Hepatocyte (in vitro differentiated cells): ENCODE measurements around the gene RGS11. TPM values are rescaled to one million over a fixed set of nuclear protein-coding genes. Genes with fewer than 3 reads are reported as not detected.

ENCODE experiments used
- DNase-seq: peaks from one replicate; pipeline ENCODE4 v3.0.0-alpha.2; 2016; ENCODE audit warnings: low spot score
- H2AFZ ChIP-seq: fragments of 200-600 bp; sonication (generic); 2 replicates; pipeline ENCODE4 v1.6.0; 2016; ENCODE audit warnings: antibody characterized with exemption, mild to moderate bottlenecking
- H3K27ac ChIP-seq: fragments of 200-600 bp; sonication (generic); 2 replicates; pipeline ENCODE4 v1.5.1; 2016; ENCODE audit warnings: mild to moderate bottlenecking
- H3K27me3 ChIP-seq: fragments of 200-600 bp; sonication (generic); 2 replicates; pipeline ENCODE4 v1.6.1; 2016
- H3K36me3 ChIP-seq: fragments of 200-600 bp; sonication (generic); replicated peaks from 2 replicates; pipeline ENCODE4 v1.5.1; 2016; ENCODE audit warnings: low read depth; ENCODE audit not compliant: insufficient read depth
- H3K4me1 ChIP-seq: fragments of 200-600 bp; sonication (generic); 2 replicates; pipeline ENCODE4 v1.5.1; 2016; ENCODE audit warnings: mild to moderate bottlenecking, moderate library complexity; ENCODE audit not compliant: insufficient read depth
- H3K4me2 ChIP-seq: fragments of 200-600 bp; sonication (generic); 2 replicates; pipeline ENCODE4 v1.6.0; 2016
- H3K4me3 ChIP-seq: fragments of 200-600 bp; sonication (generic); 2 replicates; pipeline ENCODE4 v1.5.1; 2016; ENCODE audit warnings: mild to moderate bottlenecking
- H3K79me2 ChIP-seq: fragments of 200-600 bp; sonication (generic); 2 replicates; pipeline ENCODE4 v1.6.0; 2017; ENCODE audit warnings: mild to moderate bottlenecking
- H3K9me2 ChIP-seq: fragments of 200-600 bp; sonication (generic); replicated peaks from 2 replicates; pipeline ENCODE4 v1.6.0; 2017; ENCODE audit warnings: mild to moderate bottlenecking; ENCODE audit not compliant: insufficient read depth
- H3K9me3 ChIP-seq: fragments of 200-600 bp; sonication (generic); 2 replicates; pipeline ENCODE4 v1.5.1; 2016; ENCODE audit warnings: low read depth, mild to moderate bottlenecking
- H4K20me1 ChIP-seq: fragments of 200-600 bp; sonication (generic); 2 replicates; pipeline ENCODE4 v1.6.0; 2016; ENCODE audit warnings: mild to moderate bottlenecking; ENCODE audit not compliant: insufficient read depth, poor library complexity, severe bottlenecking
- CTCF ChIP-seq: fragments of 200-600 bp; sonication (generic); IDR thresholded peaks from 2 replicates; pipeline ENCODE4 v1.5.1; 2016; ENCODE audit warnings: antibody characterized with exemption, mild to moderate bottlenecking; ENCODE audit not compliant: poor library complexity
- EZH2 ChIP-seq: fragments of 200-600 bp; sonication (generic); IDR thresholded peaks from 2 replicates; pipeline ENCODE4 v1.6.1; 2016; ENCODE audit warnings: antibody characterized with exemption, mild to moderate bottlenecking, borderline replicate concordance
- EZH2phosphoT487 ChIP-seq: fragments of 200-600 bp; sonication (generic); IDR thresholded peaks from one replicate; pipeline ENCODE4 v1.6.1; 2018; ENCODE audit warnings: antibody characterized with exemption, mild to moderate bottlenecking, low read depth, moderate library complexity; ENCODE audit not compliant: unreplicated experiment, severe bottlenecking
- WGBS: methylation state at CpG from one replicate; pipeline ENCODE4 v1.1.6; 2016; ENCODE audit warnings: low lambda C conversion rate; ENCODE audit errors: missing lambda C conversion rate; 5-methylcytosine and 5-hydroxymethylcytosine counted together
- polyA plus RNA-seq: library from polyadenylated mRNA; unstranded; fragments of >200 nt; fragmentation: Nextera tagmentation; extraction: Ambion mirVana; gene quantifications from 2 replicates; pipeline ENCODE4 v1.2.1, GENCODE V29; 2016
- total RNA-seq: library from RNA; depleted of rRNA; stranded (reverse); fragments of >200 nt; gene quantifications from 2 replicates; pipeline ENCODE4 v1.2.3, GENCODE V29; 2014

Gene RGS11
- total and polyA plus RNA-seq, 2 experiments from 2014 or later, result 0.57 to 0.93 TPM

GRCh38 chr16:276426-277077, 808 bp upstream of the RGS11 start:
- Histone ChIP-seq H3K36me3 (no peaks in the 10 kb centered on the region), H3K9me2 (no peaks in the 10 kb centered on the region), H3K27ac (no peak overlapping the region), H3K4me3 (no peak overlapping the region), H3K4me1 (peaks cover 6% of the 10 kb centered on the region), H2AFZ (no peak overlapping the region), H3K27me3 (peaks cover 48% of the 10 kb centered on the region), H3K79me2 (no peaks in the 10 kb centered on the region), H3K9me3 (no peaks in the 10 kb centered on the region), H3K4me2 (no peak overlapping the region), H4K20me1 (no peaks in the 10 kb centered on the region)
- TF ChIP-seq EZH2 (no peak), CTCF (no peak), EZH2phosphoT487 (no peak)
- WGBS, result 86% methylated on average over 20 of the region's 20 CpGs
- no peak for DNase-seq

- Histone ChIP-seq H3K4me2 (peak overlapping the region; percentile 91), H3K9me2 (no peaks in the 10 kb centered on the region), H2AFZ (no peak overlapping the region), H3K36me3 (no peaks in the 10 kb centered on the region), H3K4me1 (no peaks in the 10 kb centered on the region), H3K27ac (no peak overlapping the region), H3K27me3 (peaks cover 38% of the 10 kb centered on the region), H3K4me3 (no peak overlapping the region), H3K79me2 (no peaks in the 10 kb centered on the region), H3K9me3 (no peaks in the 10 kb centered on the region), H4K20me1 (no peaks in the 10 kb centered on the region)
- DNase-seq, result no peak
- TF ChIP-seq EZH2 (peak; percentile 70), EZH2phosphoT487 (no peak)
- WGBS, result 9% methylated on average over 27 of the region's 58 CpGs
Observed at GRCh38 chr16:275041-275641, 603 bp downstream of the RGS11 start.

GRCh38 chr16:273547-274421, 2.0 kb downstream of the RGS11 start:
- Histone ChIP-seq H3K4me3 (no peak overlapping the region), H4K20me1 (no peaks in the 10 kb centered on the region), H3K9me3 (no peaks in the 10 kb centered on the region), H3K9me2 (no peaks in the 10 kb centered on the region), H3K27ac (no peak overlapping the region), H2AFZ (no peak overlapping the region), H3K4me2 (no peak overlapping the region), H3K4me1 (no peaks in the 10 kb centered on the region), H3K27me3 (peaks cover 28% of the 10 kb centered on the region), H3K79me2 (no peaks in the 10 kb centered on the region), H3K36me3 (no peaks in the 10 kb centered on the region)
- WGBS, result 91% methylated on average over 24 of the region's 30 CpGs
- no peak for DNase-seq
- TF ChIP-seq EZH2 (no peak), CTCF (no peak), EZH2phosphoT487 (no peak)
